Endometrial microvascular endothelial cells (primary cell): ENCODE measurements around the gene TRIM41. TPM values are rescaled to one million over a fixed set of nuclear protein-coding genes. Genes with fewer than 3 reads are reported as not detected.
"Not testable (repeated sequence)": the region's sequence is repeated elsewhere in the genome, so short reads cannot be mapped to it uniquely, and the experiment has no call there.

ENCODE experiments used
- in situ Hi-C: cut with HindIII; loops from 2 replicates; pipeline ENCODE4 v1.10.0; 2017; ENCODE audit warnings: low sequenced_read_pairs, low pct_unique_long_range_greater_than_20kb; ENCODE audit errors: inconsistent ontology term
- total RNA-seq: library from RNA; depleted of rRNA; stranded (reverse); fragments of >200 nt; gene quantifications from one replicate; pipeline ENCODE4 v1.2.3, GENCODE V29; 2015; ENCODE audit errors: inconsistent ontology term

TRIM41 gene
- total RNA-seq, 1 donor from 2014 or later: 9.8 TPM

DNA sequence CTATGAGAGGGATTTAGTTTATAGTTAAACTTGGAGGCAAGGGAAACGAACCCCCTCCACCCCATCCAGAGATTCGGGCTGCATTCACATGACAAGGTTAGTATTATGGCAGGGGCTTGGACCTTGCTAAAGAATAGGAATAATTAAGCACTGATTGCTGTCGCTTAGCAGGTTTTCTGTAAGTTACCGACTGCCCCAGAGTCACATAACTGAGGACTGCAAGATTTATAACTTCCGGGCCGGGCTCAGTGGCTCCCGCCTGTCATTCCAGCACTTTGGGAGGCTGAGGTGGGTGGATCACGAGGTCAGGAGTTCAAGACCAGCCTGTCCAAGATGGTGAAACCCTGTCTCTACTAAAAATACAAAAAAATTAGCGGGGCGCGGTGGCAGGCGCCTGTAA lies 44.8 kb downstream of the TRIM41 start:
- in situ Hi-C loops: not testable (repeated sequence)

DNA sequence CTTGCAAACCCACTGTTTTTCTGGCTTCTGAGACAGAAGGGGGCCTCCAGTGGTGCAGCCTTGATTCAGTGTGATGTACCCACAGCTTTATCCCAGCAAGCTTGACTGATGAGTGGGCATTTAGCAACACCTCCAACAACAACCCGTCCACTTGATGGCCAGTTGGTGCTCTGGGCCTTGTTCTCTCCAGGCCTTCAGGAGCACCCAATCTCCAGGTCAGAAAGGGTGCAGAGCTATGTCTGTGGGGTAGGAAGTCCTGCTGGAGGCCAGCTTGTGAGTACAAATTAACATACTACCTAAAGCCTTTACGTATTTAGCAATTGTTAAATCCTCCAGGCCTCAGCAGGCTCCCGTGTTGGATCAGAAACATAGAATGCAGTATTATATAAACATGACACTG lies 48.0 kb downstream of the TRIM41 start:
- in situ Hi-C loops: no loop called here

DNA sequence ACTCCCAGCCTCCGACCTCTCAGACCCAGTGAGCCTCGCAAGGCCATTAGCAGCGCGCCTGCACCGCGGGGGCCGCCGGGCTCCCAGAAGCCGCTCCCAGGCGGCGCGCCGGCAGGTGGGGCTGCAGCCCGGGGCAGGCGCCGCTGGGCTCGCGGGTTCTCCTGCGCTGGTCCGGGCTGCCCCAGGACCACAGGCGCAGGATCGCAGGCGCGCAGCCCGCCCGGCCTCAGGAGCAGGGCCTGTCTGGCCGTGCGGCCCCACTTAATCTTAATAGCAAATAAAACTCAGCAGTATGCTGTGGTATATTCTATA lies 50.3 kb downstream of the TRIM41 start:
- in situ Hi-C loops: not testable (repeated sequence)

DNA sequence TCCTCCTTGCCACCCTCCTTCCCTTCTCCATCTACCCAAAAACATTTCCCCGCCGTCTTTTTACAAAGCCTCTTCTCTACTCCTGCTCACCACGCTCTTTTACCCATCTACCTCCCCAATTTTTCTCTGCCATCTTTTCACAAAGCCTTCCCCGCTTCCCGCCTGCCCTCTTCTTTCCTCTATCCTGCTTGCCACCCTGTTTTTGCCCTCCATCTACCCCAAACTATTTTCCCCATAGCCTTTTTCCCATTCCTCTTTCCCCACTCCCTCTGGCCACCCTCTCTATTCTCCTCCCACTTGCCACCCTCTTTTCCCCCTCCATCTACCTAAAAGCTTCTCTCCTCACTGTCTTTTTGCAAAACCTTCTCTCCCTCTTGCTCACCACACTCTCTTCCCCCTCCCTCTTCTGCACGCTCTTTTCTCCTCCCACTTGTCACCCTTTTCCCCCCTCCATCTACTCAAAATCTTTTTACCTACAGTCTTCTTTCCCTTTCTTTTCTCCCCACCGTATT lies 57.2 kb downstream of the TRIM41 start:
- in situ Hi-C loops: no loop called here

DNA sequence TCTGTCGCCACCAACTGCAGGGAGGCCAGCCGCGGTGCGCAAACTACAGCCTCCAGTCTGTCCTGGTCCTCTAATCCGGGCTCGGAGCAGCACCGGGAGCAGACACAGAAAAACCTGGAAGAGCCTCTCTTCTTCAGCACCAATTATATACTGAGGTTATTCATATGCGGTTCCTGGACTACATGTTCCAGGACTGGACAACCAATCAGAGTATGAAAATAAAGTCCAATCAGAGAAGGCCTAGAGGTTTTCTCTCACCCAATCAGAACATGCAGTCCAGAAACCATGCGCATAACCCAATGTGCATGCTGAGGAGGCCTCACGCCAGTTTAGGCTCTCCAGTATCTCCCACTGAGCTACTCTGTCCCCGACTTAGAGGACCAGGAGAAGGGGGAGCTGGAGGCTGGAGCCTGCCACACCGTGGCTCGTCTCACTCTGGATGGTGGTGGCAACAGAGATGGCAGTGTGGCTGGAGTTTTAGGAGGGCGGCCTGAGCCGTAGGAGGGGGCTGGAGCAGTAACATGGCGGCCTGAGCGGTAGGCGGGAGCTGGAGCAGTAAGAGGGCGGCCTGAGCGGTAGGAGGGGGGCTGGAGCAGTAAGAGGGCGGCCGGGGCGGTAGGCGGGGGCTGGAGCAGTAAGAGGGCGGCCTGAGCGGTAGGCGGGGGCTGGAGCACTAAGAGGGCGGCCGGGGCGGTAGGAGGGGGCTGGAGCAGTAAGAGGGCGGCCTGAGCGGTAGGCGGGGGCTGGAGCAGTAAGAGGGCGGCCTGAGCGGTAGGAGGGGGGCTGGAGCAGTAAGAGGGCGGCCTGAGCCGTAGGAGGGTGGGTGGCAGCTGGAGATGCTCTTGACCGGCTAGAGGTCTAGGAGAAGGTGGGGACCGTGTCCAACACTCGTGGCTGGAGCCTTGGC lies 58.2 kb downstream of the TRIM41 start:
- in situ Hi-C loops: no loop called here

DNA sequence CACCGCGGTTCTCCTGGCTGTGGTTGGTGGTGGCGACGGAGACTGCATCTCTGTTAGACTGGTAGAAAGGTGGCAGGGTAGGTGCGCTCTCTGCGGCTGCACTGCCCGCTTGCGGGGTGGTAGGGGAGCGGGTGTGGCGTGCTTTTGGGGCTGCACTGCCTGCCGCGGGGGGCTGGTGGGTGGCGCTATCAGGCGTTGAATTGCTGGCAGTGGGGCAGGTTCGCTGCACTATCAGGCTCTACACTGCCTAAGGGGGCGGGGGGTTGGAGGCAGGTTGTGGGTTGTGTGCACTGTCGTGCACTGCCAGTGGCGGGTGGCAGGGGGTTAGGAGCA lies 58.9 kb downstream of the TRIM41 start:
- in situ Hi-C loops: no loop called here

DNA sequence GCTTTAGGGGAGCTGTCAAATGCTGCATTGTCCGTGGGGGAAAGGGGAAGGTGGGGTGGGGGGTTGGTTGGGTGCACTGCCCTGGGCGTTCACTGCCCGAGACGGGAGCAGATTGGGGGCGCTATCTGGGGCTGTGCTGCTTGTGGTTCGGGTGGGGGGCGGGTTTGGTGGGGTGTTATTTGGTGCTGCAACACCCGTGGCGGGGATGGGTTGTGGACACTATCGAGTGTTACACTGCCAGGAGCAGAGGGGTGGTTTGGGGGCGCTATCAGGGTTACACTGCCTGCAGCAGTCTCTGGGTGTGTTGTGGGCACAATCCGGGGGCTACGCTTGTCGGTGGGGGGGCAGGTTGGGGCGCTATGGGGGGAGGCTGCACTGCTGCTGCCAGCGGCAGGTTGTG lies 59.3 kb downstream of the TRIM41 start:
- in situ Hi-C loops: not testable (repeated sequence)

DNA sequence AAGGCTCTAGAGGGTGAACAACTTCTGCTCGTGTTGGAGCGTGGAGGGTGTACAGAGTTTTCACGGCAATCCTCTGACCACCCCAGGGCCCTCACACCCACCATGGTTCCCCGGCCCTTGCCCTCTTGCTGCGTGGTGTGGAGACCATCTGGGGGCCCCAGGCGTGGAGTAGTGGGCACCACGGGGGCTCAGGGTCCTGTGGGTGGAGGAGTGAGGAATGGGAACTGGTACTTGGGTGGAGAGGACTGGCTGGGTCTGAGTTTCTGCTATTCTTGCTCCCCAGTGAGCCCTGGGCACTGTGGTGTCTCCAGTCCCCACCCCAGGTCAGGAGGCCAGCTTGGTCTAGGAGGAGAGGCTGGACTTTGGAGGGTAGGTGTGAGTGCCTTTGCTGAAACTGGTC lies 59.8 kb downstream of the TRIM41 start:
- in situ Hi-C loops: no loop called here

DNA sequence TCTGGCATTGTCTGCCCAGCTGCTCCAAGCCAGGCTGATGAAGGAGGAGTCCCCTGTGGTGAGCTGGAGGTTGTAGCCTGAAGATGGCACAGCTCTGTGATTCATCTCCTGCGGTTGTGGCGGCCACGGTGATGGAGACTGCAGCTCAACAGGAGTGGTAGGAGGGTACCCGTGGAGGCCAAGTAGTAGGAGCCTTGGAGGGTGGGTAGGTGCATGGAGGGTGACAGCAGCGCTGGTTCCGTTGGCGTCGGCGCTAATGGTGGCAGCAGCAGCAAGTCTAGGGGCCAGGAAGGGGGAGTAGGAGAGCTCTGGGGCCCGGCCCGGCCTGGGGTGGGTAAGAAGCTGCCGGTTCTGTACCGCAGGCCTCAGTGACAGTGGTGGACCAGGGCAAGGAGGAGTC lies 60.3 kb downstream of the TRIM41 start:
- in situ Hi-C loops: no loop called here

DNA sequence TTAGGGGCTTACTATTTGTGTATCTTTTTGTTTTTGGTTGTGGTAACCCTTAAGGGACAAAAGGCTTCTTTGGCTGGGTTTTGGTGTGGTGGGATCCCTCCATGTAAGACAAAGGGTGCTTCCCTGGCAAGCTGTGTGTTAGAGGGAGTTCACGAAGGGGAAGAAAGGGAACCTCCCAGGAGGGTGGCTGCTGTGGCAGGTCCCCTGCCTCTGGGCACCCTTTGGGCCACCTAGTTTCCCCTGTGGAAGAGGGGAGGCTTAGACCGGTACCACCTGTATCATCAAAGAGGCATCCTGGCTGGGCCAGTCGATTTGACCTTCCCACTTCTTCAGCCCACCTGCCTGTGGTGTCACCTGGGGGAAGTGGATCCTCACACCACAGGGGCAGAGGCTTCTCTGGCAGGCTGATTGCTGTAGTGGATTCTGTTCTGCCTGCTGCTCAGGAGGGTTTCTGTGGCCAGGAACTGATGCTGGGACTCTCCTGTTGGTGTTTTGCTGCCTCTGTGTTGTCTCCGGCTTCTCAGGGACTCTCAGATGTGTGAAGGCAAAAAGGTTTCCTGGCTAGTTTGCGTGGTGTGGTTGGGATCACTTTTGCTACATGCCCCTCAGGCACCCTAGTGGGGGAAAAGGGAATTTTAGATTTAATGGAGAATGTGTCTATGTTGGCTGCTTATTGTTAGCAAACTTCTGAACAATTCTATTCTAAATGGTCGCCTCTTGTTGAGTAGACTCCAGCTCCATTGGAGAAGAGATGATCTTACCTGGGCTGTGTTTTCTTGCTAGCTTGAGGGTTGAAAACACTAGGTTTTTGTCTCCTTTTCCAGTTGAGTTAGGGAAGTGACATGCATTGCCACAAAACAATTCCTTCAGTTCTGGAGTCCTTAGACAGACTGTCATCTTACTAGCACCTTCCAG lies 61.0 kb downstream of the TRIM41 start:
- in situ Hi-C loops: not testable (repeated sequence)

Other genes starting within 250 kb of the TRIM41 start
- gene BTNL3, start 234.4 kb upstream of the TRIM41 start, total RNA-seq: not detected
- gene BTNL9, start 183.0 kb upstream of the TRIM41 start, total RNA-seq: not detected
- gene OR2V1, start 92.1 kb upstream of the TRIM41 start, total RNA-seq: not detected
- gene OR2V2, start 75.7 kb upstream of the TRIM41 start, total RNA-seq: not detected
- 5.3 TPM for gene TRIM7, start 18.1 kb upstream of the TRIM41 start, total RNA-seq
- 2,930 TPM for gene RACK1, start 20.6 kb downstream of the TRIM41 start, total RNA-seq
- gene TRIM52, start 37.9 kb downstream of the TRIM41 start, total RNA-seq: 3.9 TPM
- gene OR4F3, start 144.0 kb downstream of the TRIM41 start, total RNA-seq: not detected